SJCRH30 (cell line): ENCODE results near the gene DPY30. TPM values are rescaled to one million over a fixed set of nuclear protein-coding genes. Genes with fewer than 3 reads are reported as not detected.
A peak's percentile ranks its signal among the peaks of the same experiment; 100 is the strongest.
"Not testable (repeated sequence)": the region's sequence is repeated elsewhere in the genome, so short reads cannot be mapped to it uniquely, and the experiment has no call there.

Source experiments
- DNase-seq, 2 experiments: peaks; one replicate each; pipeline ENCODE4 v3.0.0-alpha.2; 2015 to 2020
- H3K27ac ChIP-seq: fragments of 250-450 bp; sonication (Bioruptor Pico); 2 replicates; pipeline ENCODE4 v1.5.1; 2020; ENCODE audit warnings: mild to moderate bottlenecking, moderate library complexity
- H3K27me3 ChIP-seq: fragments of 250-450 bp; sonication (Bioruptor Pico); 2 replicates; pipeline ENCODE4 v1.5.1; 2020; ENCODE audit warnings: mild to moderate bottlenecking, moderate library complexity
- H3K36me3 ChIP-seq: fragments of 250-450 bp; sonication (Bioruptor Pico); 2 replicates; pipeline ENCODE4 v1.5.1; 2020; ENCODE audit warnings: mild to moderate bottlenecking, moderate library complexity
- H3K4me1 ChIP-seq: fragments of 250-450 bp; sonication (Bioruptor Pico); 2 replicates; pipeline ENCODE4 v1.5.1; 2020; ENCODE audit warnings: mild to moderate bottlenecking, moderate library complexity
- H3K4me3 ChIP-seq: fragments of 250-450 bp; sonication (Bioruptor Pico); 2 replicates; pipeline ENCODE4 v1.5.1; 2020; ENCODE audit warnings: mild to moderate bottlenecking, moderate library complexity
- H3K9me3 ChIP-seq: fragments of 250-450 bp; sonication (Bioruptor Pico); replicated peaks from 2 replicates; pipeline ENCODE4 v1.5.1; 2020; ENCODE audit warnings: mild to moderate bottlenecking, moderate library complexity
- total RNA-seq: library from RNA; depleted of rRNA; stranded (reverse); fragments of >200 nt; shearing (Covaris generic); gene quantifications from 2 replicates; pipeline ENCODE4 v1.2.3, GENCODE V29; 2014

The DPY30 gene
- total RNA-seq, 1 experiment from 2014 or later: 148 TPM

GRCh38 chr2:32034198-32034887 is 5.3 kb downstream of the DPY30 start:
- not testable (repeated sequence) for H3K27me3 ChIP-seq, H3K27ac ChIP-seq, H3K4me1 ChIP-seq, H3K4me3 ChIP-seq, H3K9me3 ChIP-seq, DNase-seq
- H3K36me3 ChIP-seq: peaks cover 36% of the 10 kb centered on the region

DNA sequence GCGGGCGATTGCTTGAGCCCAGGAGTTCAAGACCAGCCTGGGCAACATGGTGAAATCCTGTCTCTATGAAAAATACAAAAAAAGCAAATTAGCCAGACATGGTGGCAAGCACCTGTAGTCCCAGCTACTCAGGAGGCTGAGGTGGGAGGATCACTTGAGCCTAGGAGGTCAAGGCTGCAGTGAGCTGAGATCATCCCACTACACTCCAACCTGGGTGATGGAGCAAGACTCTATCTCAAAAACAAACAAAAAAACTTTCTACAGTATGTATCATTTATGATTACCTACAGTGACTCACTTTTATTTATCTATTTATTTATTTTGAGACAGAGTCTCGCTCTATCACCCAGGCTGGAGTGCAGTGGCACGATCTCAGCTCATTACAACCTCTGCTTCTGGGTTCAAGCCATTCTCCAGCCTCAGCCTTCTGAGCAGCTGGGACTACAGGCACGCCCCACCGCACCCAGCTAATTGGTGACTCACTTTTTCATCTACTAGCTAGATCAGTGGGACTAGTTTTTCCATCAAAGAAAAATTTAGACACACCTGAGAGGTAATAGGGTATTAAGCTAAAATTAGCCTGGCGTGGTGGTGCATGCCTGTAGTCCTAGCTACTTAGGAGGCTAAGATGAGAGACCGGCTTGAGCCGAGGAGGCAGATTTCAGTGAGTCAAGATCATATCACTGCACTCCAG is 20.7 kb downstream of the DPY30 start:
- not testable (repeated sequence) for DNase-seq, H3K4me1 ChIP-seq, H3K9me3 ChIP-seq, H3K27ac ChIP-seq, H3K27me3 ChIP-seq, H3K4me3 ChIP-seq
- H3K36me3 ChIP-seq: peaks cover 14% of the 10 kb centered on the region

- Histone ChIP-seq H3K36me3 (no peaks in the 10 kb centered on the region; the same call in none of the 2 replicates), H3K9me3 (no peaks in the 10 kb centered on the region), H3K27me3 (no peaks in the 10 kb centered on the region), H3K4me1 (no peaks in the 10 kb centered on the region; the same call in 1 of the 2 replicates), H3K27ac (no peak overlapping the region), H3K4me3 (no peak overlapping the region)
- DNase-seq: no peak
These were observed 26.7 kb downstream of the DPY30 start for GRCh38 chr2:32012872-32013271.

GRCh38 chr2:32011485-32011960 is 28.1 kb downstream of the DPY30 start:
- H3K9me3 ChIP-seq: no peaks in the 10 kb centered on the region
- H3K27me3 ChIP-seq: no peaks in the 10 kb centered on the region
- H3K27ac ChIP-seq: peak overlapping the region; percentile 82; the same call in 1 of the 2 replicates
- H3K4me3 ChIP-seq: peak overlapping the region; percentile 85
- no peaks in the 10 kb centered on the region for H3K36me3 ChIP-seq
- peak in 1 of 2 experiments; percentile 20 for DNase-seq
- no peaks in the 10 kb centered on the region; the same call in 1 of the 2 replicates for H3K4me1 ChIP-seq

DNA sequence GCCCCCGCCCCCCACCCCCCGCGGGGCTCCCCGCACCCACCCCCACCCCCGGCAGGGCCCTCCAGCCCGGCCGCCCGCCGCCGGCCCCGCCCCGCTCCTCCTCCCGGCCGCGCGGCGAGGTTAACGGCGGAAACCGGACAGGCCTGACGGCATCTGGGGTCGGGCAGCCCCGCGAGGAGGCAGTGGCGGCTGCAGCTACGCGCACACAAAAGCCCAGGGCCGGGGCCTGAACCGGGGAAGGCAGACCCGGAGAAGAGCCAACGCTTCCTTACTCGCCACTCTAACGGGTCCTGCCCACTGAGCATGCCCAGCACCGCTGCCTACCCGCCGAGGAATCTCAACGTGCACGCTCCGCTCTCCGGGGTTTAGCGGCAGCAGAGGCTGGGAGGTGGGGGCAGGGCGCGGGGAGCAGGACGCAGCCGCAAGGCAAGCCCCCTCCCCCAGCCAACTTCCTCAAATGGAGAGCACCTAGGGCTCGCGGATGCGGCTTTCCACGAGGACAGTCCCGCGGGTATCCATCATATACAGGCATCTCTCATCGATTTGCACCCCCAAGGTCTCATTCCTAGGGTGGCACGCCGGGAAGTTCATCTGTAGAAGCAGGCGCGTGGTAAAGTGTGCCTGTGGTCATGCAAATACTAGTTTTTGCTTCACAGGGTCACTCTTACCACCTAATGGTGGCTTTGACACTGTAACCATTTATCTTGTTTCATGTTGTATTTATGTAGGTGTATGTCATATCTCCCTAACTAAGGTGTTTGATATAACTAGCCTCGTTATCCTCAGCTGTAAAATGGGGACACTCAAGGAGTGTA is 28.7 kb downstream of the DPY30 start, which contains the start of gene MEMO1:
TSS of gene MEMO1 (minus strand) at position 339 of the 815 bp plus-strand sequence. CDS start 761 bp downstream, outside the sequence.
- H3K36me3 ChIP-seq: no peaks in the 10 kb centered on the region
- peak within 1 kb of the TSS; percentile 85 for H3K4me3 ChIP-seq
- no peaks in the 10 kb centered on the region for H3K27me3 ChIP-seq
- peak; percentile 98 to 99 for DNase-seq
- H3K27ac ChIP-seq: peak within 1 kb of the TSS; percentile 82
- no peaks in the 10 kb centered on the region for H3K9me3 ChIP-seq
- H3K4me1 ChIP-seq: no peaks in the 10 kb centered on the region; the same call in 1 of the 2 replicates

DNA sequence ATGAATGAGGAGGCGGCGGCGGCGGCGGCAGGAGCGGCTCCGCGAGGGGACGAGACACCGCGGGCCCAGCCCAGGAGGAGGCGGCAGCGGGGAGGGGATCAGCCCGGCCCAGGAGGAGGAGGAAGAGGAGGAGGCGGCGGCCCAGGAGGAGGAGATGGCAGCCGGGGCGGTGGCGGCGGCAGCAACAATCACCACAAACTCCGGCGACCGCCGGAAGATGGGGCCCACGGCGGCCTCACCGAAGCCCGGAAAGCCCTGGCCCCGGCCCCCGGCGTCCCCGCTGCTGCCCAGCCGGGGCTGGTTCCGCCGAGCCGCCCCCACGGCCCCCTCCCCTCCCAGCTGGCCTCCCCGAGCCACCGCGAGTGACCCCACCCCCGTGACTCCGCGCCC is 29.3 kb downstream of the DPY30 start:
- peak overlapping the region; percentile 44; the same call in 1 of the 2 replicates for H3K27ac ChIP-seq
- peak overlapping the region; percentile 85 for H3K4me3 ChIP-seq
- H3K27me3 ChIP-seq, H3K36me3 ChIP-seq, H3K9me3 ChIP-seq, H3K4me1 ChIP-seq: not testable (repeated sequence)
- DNase-seq: peak; percentile 60 to 64

GRCh38 chr2:32009516-32010256 is 29.9 kb downstream of the DPY30 start:
- peak; percentile 59 to 60 for DNase-seq
- Histone ChIP-seq H3K4me1 (no peaks in the 10 kb centered on the region; the same call in 1 of the 2 replicates), H3K36me3 (0 out of 2 replicates have a peak, but pooled peaks cover 4% of the 10 kb centered on the region), H3K27me3 (no peaks in the 10 kb centered on the region), H3K4me3 (peak overlapping the region; percentile 85), H3K27ac (peak overlapping the region; percentile 44), H3K9me3 (no peaks in the 10 kb centered on the region)

GRCh38 chr2:32008805-32009515 is 30.6 kb downstream of the DPY30 start:
- Histone ChIP-seq H3K4me1 (no peaks in the 10 kb centered on the region; the same call in 1 of the 2 replicates), H3K27ac (peak overlapping the region; percentile 42; the same call in 1 of the 2 replicates), H3K27me3 (no peaks in the 10 kb centered on the region), H3K9me3 (no peaks in the 10 kb centered on the region), H3K36me3 (peaks cover 9% of the 10 kb centered on the region; the same call in 1 of the 2 replicates), H3K4me3 (peak overlapping the region; percentile 85)
- DNase-seq: peak; percentile 38 to 59

GRCh38 chr2:32007121-32007391 is 32.5 kb downstream of the DPY30 start:
- Histone ChIP-seq H3K27me3 (no peaks in the 10 kb centered on the region), H3K9me3 (no peaks in the 10 kb centered on the region), H3K4me1 (no peaks in the 10 kb centered on the region; the same call in 1 of the 2 replicates), H3K36me3 (peaks cover 9% of the 10 kb centered on the region; the same call in 1 of the 2 replicates), H3K4me3 (no peak overlapping the region), H3K27ac (no peak overlapping the region)
- DNase-seq: no peak

DNA sequence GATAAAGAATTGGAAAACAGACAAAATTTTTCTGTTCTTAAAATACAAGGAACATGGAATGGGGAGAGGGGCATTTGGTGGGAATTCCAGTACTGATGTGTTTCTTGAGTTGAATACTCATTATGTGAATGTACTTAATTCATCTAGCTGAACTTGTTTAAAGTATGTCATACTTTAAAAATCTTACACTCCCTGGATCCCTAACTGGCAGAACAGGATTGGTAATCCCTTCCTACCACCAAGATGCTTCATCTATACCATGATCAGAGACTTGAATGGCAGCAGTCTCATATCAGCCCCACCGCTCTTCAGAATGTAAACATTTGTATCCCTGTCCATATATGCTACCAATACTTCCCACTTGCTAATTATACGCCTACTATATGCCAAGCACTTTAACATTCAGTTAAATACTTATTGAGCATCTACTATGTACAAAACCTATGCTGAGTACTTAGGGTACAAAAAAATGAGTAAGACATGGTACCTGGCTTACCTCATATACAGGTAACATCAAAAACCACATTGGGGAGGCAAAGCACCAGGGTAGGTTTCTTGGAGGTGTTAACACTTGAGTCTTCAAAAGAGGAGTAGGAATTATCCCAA is 34.1 kb downstream of the DPY30 start:
- no peak for DNase-seq
- Histone ChIP-seq H3K27ac (no peak overlapping the region), H3K36me3 (peaks cover 13% of the 10 kb centered on the region; the same call in 1 of the 2 replicates), H3K4me3 (no peak overlapping the region), H3K27me3 (no peaks in the 10 kb centered on the region), H3K4me1 (no peaks in the 10 kb centered on the region; the same call in 1 of the 2 replicates), H3K9me3 (no peaks in the 10 kb centered on the region)

DNA sequence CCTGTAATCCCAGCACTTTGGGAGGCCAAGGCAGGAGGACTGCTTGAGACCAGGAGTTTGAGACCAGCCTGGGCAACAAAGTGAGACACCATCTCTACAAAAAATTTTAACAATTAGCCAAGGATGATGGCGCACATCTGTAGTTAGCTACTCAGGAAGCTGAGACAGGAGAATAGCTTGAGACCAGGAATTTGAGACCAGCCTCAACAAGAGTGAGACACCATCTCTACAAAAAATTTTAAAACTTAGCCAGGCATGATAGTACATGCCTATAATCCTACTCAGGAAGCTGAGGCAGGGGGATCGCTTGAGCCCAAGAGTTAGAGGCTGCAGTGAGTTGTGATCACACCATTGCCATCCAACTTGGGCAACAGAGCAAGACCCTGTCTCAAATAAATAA is 35.8 kb downstream of the DPY30 start:
- Histone ChIP-seq H3K4me3 (no peak overlapping the region), H3K36me3 (peaks cover 13% of the 10 kb centered on the region; the same call in 1 of the 2 replicates), H3K4me1 (no peaks in the 10 kb centered on the region; the same call in 1 of the 2 replicates), H3K27me3 (no peaks in the 10 kb centered on the region), H3K9me3 (no peaks in the 10 kb centered on the region), H3K27ac (no peak overlapping the region)
- DNase-seq: no peak

- Histone ChIP-seq H3K4me3 (no peak overlapping the region), H3K36me3 (peaks cover 13% of the 10 kb centered on the region; the same call in 1 of the 2 replicates), H3K4me1 (no peaks in the 10 kb centered on the region), H3K27ac (no peak overlapping the region), H3K27me3 (no peaks in the 10 kb centered on the region), H3K9me3 (no peaks in the 10 kb centered on the region)
- no peak for DNase-seq
These were observed 37.2 kb downstream of the DPY30 start for GRCh38 chr2:32002406-32002805.

- Histone ChIP-seq H3K36me3 (peaks cover 11% of the 10 kb centered on the region; the same call in 1 of the 2 replicates), H3K27ac (no peak overlapping the region), H3K9me3 (no peaks in the 10 kb centered on the region; the same call in 1 of the 2 replicates), H3K27me3 (no peaks in the 10 kb centered on the region), H3K4me1 (no peaks in the 10 kb centered on the region), H3K4me3 (no peak overlapping the region)
- DNase-seq: no peak
These were observed 40.2 kb downstream of the DPY30 start for GRCh38 chr2:31999438-31999837.
